Stimulated activated CD8-positive, alpha-beta memory T cell treated with anti-CD3 and anti-CD28 coated beads, Interleukin-4, amount 100 ng/mL, for 24 hours (primary cell): Measurements from ENCODE around the gene NPB.

Experiments used
- DNase-seq: peaks from one replicate; pipeline ENCODE4 v3.0.0-alpha.2; 2020; ENCODE audit warnings: low read depth

NPB gene

GRCh38 chr17:81941484-81942166, 39.6 kb downstream of the NPB start:
- no peak for DNase-seq

- no peak for DNase-seq
Measured at GRCh38 chr17:81942167-81942553, 40.1 kb downstream of the NPB start.

- DNase-seq, result no peak
Measured at GRCh38 chr17:81944858-81945257, 42.8 kb downstream of the NPB start.

- no peak for DNase-seq
Measured at GRCh38 chr17:81947189-81947588, 45.2 kb downstream of the NPB start, which contains the start of gene MYADML2. Gene MYADML2, minus strand, starts transcription at chr17:81947233. Its CDS starts 5,492 bp downstream, at chr17:81941741.

- no peak for DNase-seq
Measured at GRCh38 chr17:81948635-81949378, 46.8 kb downstream of the NPB start.

- DNase-seq, result no peak
Measured at GRCh38 chr17:81950501-81950900, 48.5 kb downstream of the NPB start.

GRCh38 chr17:81951785-81952684, 50.0 kb downstream of the NPB start:
- DNase-seq, result no peak
